Heart left ventricle (tissue), 16 donors: ENCODE measurements around the gene ANGPTL2. TPM values are rescaled to one million over a fixed set of nuclear protein-coding genes. Genes with fewer than 3 reads are reported as not detected.
"Not testable (repeated sequence)": the region's sequence is repeated elsewhere in the genome, so short reads cannot be mapped to it uniquely, and the experiment has no call there.

Source experiments
- ATAC-seq, 4 donors: fragments of 200-7000 bp; cut with Tn5 transposase; one replicate each; pipeline ENCODE4 v1.9.1; 2020 to 2022; ENCODE audit warnings: moderate library complexity in 4 of 4, mild to moderate bottlenecking in 3 of 4, moderate number of reproducible peaks in 1 of 4
- DNase-seq, 5 donors: peaks; one replicate each; pipeline ENCODE4 v3.0.0-alpha.2; 2020
- H3K27ac ChIP-seq, 12 donors: fragments of 200-600 bp; sonication (generic) in 4 of 12; one replicate each; pipeline versions ENCODE4 v1.5.0 to v1.8.0; 2016 to 2022; ENCODE audit warnings: mild to moderate bottlenecking in 2 of 12
- H3K27me3 ChIP-seq, 9 donors: fragments of 200-600 bp; sonication (generic) in 2 of 9; one replicate each; pipeline versions ENCODE4 v1.5.1 to v1.8.0; 2016 to 2022; ENCODE audit warnings: mild to moderate bottlenecking in 3 of 9
- H3K36me3 ChIP-seq, 9 donors: fragments of 200-600 bp; sonication (generic) in 2 of 9; one replicate each; pipeline versions ENCODE4 v1.5.0 to v1.8.0; 2018 to 2022; ENCODE audit warnings: mild to moderate bottlenecking in 2 of 9
- H3K4me1 ChIP-seq, 12 donors: fragments of 200-600 bp; sonication (generic) in 4 of 12; one replicate each; pipeline versions ENCODE4 v1.5.0 to v1.8.0; 2016 to 2022; ENCODE audit warnings: mild to moderate bottlenecking in 3 of 12
- H3K4me3 ChIP-seq, 12 donors: fragments of 200-600 bp; sonication (generic) in 4 of 12; one replicate each; pipeline versions ENCODE4 v1.5.0 to v1.8.0; 2017 to 2022; ENCODE audit warnings: mild to moderate bottlenecking in 9 of 12, moderate library complexity in 4 of 12
- H3K9me3 ChIP-seq, 12 donors: fragments of 200-600 bp; sonication (generic) in 4 of 12; one replicate each; pipeline versions ENCODE4 v1.5.0 to v1.8.0; 2016 to 2022; ENCODE audit warnings: mild to moderate bottlenecking in 1 of 12
- CTCF ChIP-seq, 12 donors: fragments of 200-600 bp; sonication (generic) in 4 of 12; IDR thresholded peaks; one replicate each; pipeline versions ENCODE4 v1.5.0 to v1.8.0; 2018 to 2022; ENCODE audit warnings: antibody characterized with exemption in 12 of 12, mild to moderate bottlenecking in 5 of 12
- POLR2A ChIP-seq, 2 donors: fragments of 450-650 bp; IDR thresholded peaks; one replicate each; pipeline ENCODE4 v1.6.1; 2017; ENCODE audit warnings: antibody characterized with exemption in 2 of 2, mild to moderate bottlenecking in 2 of 2, moderate library complexity in 2 of 2
- WGBS, 4 donors: extraction: QIAGEN DNeasy Blood & Tissue Kit in 2 of 4; methylation state at CpG; one replicate each; pipeline versions ENCODE4 v1.1.5 to v1.1.7; 2013 to 2018; 5-methylcytosine and 5-hydroxymethylcytosine counted together
- intact Hi-C, 10 donors: fragments of 100-400 bp; cut with DNase I; formaldehyde crosslinking; loops; one replicate each; pipeline versions ENCODE4 v1.11.1 to v1.14.2; 2022
- polyA plus RNA-seq, 2 donors: library from polyadenylated mRNA; stranded (reverse); fragments of 200-250 nt; gene quantifications; one replicate each; pipeline ENCODE4 v1.2.3, GENCODE V29; 2013
- total RNA-seq, 9 donors: library from RNA; depleted of rRNA in 2 of 9; stranded (reverse); fragments of >200 nt in 2 of 9; fragmentation: NEBNext Ultra II Directional in 3 of 9; extraction: Animal tissue kit (Norgen Biotek cat#: 25700) in 3 of 9; gene quantifications; one replicate each; pipeline versions ENCODE4 v1.1.0 to v1.2.4, GENCODE V29; 2016 to 2023
- donor health status: ischemic (EF 13 %, LVEDD 7.1; RV severe dilation, severe dysfunction).
- donor health status: healthy with polysubstance abuse.
- donor health status: DM: no; HTN: yes; CAD: no.
- donor health status: DM: no; HTN: no; CAD: no.
- donor health status: ischemic (EF 25% LVEDD 6.9; RV normal size, moderate dysfunction).
- donor health status: ischemic (EF 25% LVEDD 5.7; RV mildly dilated, moderate dysfunction).
- donor health status: healthy.
- donor health status: DM: yes; HTN: yes; CAD: no.
- donor health status: ischemic (EF 35%, LVEDD 5.7; RV mildly dilated, moderate dysfunction).
- donor health status: nonischemic (EF 11% LVEDD 7.7; RV severe dilation, severe dysfunction).
- donor health status: DM: yes; HTN: yes; CAD: no.
- donor health status: PGD.
- donor health status: ischemic (EF 29% LVEDD 5.4; RV normal size, mild dysfunction).
- donor health status: nonischemic (EF 23%, LVEDD 6.1; RV moderate dilation, normal function).

Gene ANGPTL2
- total and polyA plus RNA-seq, 11 donors = 17.0 to 92.5 (median 45.8) TPM

GRCh38 chr9:127149463-127150390 is 27.3 kb upstream of the ANGPTL2 start:
- no peaks in the 10 kb centered on the region for H3K27me3 ChIP-seq
- no peaks in the 10 kb centered on the region for H3K9me3 ChIP-seq
- H3K4me3 ChIP-seq = no peak overlapping the region
- peak in 1 of 5 donors; percentile 12 for DNase-seq
- ATAC-seq = no peak
- H3K4me1 ChIP-seq = peaks cover 0 to 35% (median 12%) of the 10 kb centered on the region in 12 donors
- TF ChIP-seq POLR2A (IDR thresholded peaks at IDR 0.05) (no peak), CTCF (IDR thresholded peaks at IDR 0.05) (no peak)
- intact Hi-C loops = no loop called here
- 94 to 97% (median 95%) methylated on average over 6 of the region's 6 CpGs for WGBS, 4 donors
- no peaks in the 10 kb centered on the region for H3K36me3 ChIP-seq
- H3K27ac ChIP-seq = no peak overlapping the region

GRCh38 chr9:127149010-127149409 is 26.6 kb upstream of the ANGPTL2 start:
- TF ChIP-seq CTCF (IDR thresholded peaks at IDR 0.05) (no peak), POLR2A (IDR thresholded peaks at IDR 0.05) (no peak)

GRCh38 chr9:127148014-127148413 is 25.6 kb upstream of the ANGPTL2 start:
- H3K27me3 ChIP-seq = no peaks in the 10 kb centered on the region
- WGBS, 4 donors = 75 to 82% (median 80%) methylated on average over 5 of the region's 5 CpGs
- H3K9me3 ChIP-seq = no peaks in the 10 kb centered on the region
- H3K4me1 ChIP-seq = peaks cover 0 to 33% (median 3%) of the 10 kb centered on the region in 12 donors
- H3K36me3 ChIP-seq = no peaks in the 10 kb centered on the region
- ATAC-seq (no peak), DNase-seq (peak in 1 of 5 donors; percentile 2)
- no peak overlapping the region for H3K27ac ChIP-seq
- no peak for TF ChIP-seq POLR2A (IDR thresholded peaks at IDR 0.05)
- no peak overlapping the region for H3K4me3 ChIP-seq
- intact Hi-C loops = no loop called here

More at GRCh38 chr9:127149010-127149409, 26.6 kb upstream of the ANGPTL2 start:
- Histone ChIP-seq H3K4me3 (no peak overlapping the region), H3K27ac (no peak overlapping the region), H3K9me3 (no peaks in the 10 kb centered on the region), H3K27me3 (no peaks in the 10 kb centered on the region), H3K36me3 (no peaks in the 10 kb centered on the region), H3K4me1 (peaks cover 0 to 30% (median 6%) of the 10 kb centered on the region in 12 donors)
- peak in 1 of 5 donors; percentile 3 for DNase-seq
- WGBS, 4 donors = 93 to 99% (median 97%) methylated on average over 7 of the region's 7 CpGs
- ATAC-seq = no peak
- intact Hi-C loops = no loop called here

GRCh38 chr9:127147251-127147650 is 24.8 kb upstream of the ANGPTL2 start:
- no peaks in the 10 kb centered on the region for H3K27me3 ChIP-seq
- TF ChIP-seq POLR2A (IDR thresholded peaks at IDR 0.05) = no peak
- TF ChIP-seq CTCF (IDR thresholded peaks at IDR 0.05) = no peak
- peaks cover 0 to 33% (median 3%) of the 10 kb centered on the region in 12 donors for H3K4me1 ChIP-seq
- 57 to 60% (median 59%) methylated on average over 2 of the region's 2 CpGs for WGBS, 4 donors
- ATAC-seq (no peak), DNase-seq (no peak)
- intact Hi-C loops = no loop called here
- no peaks in the 10 kb centered on the region for H3K9me3 ChIP-seq
- no peak overlapping the region for H3K27ac ChIP-seq
- no peak overlapping the region for H3K4me3 ChIP-seq
- no peaks in the 10 kb centered on the region for H3K36me3 ChIP-seq

GRCh38 chr9:127146841-127147240 is 24.4 kb upstream of the ANGPTL2 start:
- H3K4me1 ChIP-seq = peaks cover 0 to 33% (median 3%) of the 10 kb centered on the region in 12 donors
- ATAC-seq = not testable (repeated sequence)

More at GRCh38 chr9:127146841-127147240, 24.4 kb upstream of the ANGPTL2 start:
- DNase-seq, H3K4me3 ChIP-seq, intact Hi-C loops, H3K36me3 ChIP-seq, H3K27me3 ChIP-seq, H3K9me3 ChIP-seq, H3K27ac ChIP-seq: not testable (repeated sequence)
